ENCODE data around the gene COLEC11.
"Not testable (repeated sequence)": the region's sequence is repeated elsewhere in the genome, so short reads cannot be mapped to it uniquely, and the experiment has no call there.

The COLEC11 gene

DNA sequence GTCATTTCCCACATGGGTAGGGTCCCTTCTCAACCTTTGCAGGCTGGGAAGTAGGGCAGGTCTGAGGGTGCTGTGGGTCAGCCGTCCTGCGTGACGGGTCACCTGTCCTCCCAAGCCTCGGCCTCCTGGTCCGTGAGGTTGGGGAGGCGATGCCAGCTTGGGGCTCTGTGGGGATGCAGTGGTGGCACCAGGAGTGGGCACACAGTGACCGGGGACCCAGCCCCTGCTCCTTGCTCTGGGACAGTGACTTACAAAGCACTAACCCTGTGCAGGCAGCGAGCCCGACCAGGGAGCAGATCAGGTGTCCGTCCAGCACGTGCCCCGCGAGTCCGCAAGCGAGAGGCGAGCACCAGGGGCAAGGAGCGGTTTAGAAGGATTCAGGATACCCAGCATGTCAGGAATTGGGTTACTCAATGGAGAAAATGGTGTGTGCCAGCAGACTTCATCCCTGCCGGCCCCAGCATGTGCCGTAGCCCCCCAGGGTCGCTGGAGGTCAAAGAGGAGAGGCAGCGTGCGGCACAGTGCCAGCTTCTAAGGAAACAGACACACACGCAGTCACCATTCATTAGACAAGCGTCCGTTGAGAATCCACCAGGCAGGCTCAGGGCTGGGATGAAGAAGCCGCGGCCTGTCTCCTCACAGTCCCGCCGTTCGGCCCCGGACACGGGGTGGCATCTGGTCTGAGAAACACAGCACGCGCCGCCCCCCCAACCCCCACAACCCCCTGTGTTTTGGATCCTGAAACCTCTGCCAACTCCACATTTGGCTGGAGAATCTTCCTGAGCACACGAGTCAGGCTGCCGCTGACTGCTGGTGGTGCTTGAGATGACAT is 11.7 kb downstream of the COLEC11 start:
- no peak for DNase-seq

DNA sequence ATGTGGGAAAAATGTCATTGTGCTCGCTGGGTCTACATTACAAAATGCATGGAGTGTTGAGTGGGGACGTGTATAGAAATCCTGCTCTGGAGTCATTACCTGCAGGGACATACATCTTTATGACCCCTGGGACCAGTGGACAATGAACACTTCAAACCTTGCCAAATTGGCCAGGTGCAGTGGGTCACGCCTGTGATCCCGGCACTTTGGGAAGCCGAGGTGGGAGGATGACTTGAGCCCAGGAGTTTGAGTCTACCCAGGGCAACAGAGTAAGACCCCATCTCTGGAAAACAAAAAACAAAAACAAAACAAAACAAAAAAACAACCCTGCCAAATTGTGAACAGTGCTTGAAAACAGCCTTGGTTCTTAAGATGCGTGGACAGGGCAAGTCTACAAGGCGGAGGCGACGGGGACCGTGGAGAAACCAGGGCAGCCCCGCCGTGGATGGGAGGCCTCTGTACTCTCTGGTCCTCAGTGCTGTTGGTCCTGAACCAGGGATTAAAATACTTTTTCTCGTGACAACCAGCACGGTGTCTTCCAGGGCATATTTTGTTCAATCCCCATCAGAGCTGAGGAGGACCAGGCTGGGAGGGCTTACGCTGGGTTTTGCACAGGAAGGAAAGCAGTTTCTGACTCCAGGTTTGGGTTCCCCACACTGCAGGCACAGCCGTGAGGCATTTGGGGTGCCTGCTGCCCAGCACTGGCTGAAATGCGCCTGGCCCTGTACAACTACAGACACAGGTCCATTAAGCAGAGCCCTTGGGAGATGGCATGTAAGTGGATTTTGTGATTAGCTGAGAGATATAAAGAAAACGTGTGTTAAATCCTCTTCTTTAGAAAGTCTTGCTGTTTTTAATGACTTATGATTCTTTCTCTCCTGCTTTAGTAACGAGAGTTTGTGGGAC is 13.7 kb downstream of the COLEC11 start:
- DNase-seq: no peak

DNA sequence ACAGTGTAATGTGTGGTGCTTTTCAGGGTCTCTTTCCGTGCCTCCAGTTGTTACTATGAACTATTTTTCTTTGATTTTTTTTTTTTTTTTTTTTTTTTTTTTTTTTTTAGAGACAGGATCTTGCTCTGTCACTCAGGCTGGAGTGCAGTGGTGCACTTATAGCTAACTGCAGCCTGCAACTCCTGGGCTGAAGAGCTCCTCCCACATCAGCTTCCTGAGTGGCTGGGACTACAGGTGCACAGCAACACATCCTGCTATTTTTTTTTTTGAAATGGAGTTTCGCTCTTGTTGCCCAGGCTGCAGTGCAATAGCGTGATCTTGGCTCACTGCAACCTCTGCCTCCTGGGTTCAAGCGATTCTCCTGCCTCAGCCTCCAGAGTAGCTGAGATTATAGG is 14.4 kb downstream of the COLEC11 start:
- DNase-seq: not testable (repeated sequence)

DNA sequence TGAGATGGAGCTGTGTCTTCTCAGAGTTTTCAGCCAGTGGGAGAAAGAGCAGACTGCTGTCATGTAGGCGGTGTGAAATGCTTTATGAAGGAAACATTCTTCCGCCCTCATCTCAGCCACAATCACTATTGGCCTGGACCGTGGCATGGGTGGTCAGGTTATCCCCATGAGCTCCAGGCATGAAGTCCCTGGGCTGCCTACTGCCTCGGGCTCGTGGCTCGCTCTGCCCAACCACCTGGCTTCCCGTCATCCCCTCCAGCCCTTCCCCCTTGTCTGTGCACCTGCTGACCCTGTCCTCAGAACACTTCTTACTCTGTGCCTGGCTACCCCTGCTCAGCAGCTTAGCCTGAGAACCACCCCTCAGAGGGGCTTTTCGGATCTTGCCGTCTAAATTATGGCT is 15.5 kb downstream of the COLEC11 start:
- DNase-seq: no peak

DNA sequence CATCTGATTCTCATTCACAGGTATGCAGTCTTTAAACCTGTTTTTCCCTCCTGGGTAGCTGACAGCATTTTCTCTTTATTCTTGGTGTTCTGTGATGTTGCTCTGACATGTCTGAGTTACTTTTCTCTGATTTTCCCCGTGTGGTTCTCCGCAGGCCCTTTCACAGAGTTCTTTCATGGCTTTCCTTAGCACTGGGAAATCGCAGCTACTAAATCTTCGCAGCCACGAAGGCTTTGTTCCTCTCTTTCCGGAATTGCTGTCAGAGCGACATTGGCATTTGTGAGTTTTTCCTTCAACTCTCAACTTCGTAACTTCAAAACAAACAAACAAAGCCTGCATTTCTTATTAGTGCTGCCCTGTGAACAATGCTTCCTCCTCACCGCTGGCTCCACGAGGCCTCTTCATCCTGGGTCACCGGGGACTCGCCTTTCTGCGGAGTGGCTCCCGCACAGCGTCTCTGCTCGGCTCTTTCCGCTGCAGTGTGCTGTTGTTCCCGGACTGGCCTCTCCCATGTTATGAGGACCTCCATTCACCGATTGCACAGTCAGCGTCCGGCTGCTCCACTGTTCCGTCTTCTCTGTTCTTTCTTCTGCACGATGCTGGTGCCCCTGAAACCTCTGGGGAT is 16.1 kb downstream of the COLEC11 start:
- DNase-seq: no peak

DNA sequence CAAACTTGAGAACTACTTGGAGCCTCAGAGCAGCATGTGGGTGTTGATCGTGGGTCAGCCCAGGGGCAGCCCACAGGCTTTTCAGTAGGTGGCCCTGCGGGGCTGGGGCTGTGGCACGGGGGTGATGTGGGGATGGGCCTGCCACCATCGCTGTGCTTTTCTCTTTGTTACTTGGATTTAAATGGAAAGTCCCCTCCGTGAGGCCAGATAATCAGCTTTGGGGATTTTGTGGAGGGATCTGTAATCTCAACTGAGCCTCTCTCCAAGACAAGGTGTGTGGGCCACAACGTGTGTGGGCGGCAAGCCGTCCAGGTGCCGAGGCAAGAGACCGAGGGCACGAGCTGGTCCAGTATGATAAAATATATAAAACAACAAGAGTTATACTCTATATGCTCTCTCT is 16.7 kb downstream of the COLEC11 start:
- no peak for DNase-seq

DNA sequence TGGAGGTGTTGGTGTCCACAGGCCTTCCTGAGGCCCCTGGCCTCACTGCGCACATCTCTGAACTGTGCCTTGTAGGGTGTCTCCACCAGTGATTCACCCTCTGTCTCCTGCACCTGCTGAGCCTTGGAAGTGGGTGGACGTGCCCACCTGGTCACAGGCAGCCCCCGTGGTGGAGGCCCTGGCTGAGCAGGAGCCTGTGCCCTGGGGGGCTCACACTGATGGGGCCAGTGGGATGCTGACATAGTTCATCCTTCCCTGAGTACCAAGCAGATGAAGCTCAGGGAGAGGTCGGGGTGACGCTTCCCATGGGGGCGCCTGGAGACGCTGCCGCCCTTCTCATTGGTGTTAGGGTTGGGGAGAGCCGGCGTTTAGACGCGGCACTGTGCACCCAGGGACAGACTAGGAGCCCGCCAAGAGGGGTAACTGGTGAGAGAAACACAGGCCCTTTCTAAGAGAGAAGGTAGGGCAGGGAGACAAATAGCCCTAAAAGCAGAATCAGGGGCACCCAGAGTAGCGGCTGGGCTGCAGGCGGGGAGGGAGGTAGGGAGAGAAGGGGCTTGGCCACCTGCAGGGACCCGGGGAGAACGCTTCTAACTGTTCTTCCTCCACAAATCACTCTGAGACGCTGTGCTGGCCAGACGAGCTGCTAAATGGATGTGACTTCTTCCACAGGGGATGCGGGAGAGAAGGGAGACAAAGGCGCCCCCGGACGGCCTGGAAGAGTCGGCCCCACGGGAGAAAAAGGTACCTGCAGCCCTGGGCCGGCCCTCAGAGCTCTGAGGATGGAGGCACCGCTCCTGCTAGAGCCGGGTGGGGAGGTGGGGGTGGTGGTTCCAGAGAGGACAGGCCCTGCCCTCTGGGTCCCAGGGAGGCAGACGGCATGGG is 18.0 kb downstream of the COLEC11 start:
- DNase-seq: no peak

DNA sequence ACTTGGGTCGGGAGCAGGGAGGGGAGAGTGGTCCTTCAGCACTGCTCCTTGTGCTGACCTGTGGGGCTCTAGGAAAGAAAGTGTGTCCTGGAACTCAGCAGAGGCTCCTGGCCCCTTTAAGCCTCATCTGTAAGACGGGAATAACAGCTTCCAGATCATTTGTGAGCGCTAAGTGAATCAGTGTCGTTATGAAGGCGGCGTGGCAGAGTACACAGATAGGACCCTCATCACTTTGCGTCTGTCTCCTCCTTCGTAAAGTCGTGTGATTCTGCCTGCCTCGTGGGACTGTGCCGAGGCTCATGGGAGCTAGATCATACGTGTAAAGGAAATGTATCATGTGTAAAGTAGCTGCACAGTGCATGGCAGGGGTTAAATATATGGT is 18.6 kb downstream of the COLEC11 start:
- DNase-seq: no peak

DNA sequence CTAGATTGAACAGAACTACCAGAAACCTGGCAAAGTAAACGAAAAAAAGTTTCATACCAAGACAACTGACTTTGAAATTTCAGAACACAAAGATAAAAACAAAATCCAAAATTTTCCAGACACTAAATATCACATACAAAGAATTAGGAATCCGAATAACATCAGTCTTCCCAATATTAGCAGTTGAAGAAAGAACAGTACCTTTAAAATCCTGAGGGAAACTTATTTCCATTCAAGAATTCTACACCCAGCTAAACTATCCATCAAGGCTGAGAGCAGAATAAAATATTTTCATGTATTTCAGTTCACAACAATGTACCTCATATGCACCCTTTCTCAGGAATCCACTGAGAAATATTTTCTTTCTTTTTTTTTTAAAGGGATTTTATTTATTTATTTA is 19.8 kb downstream of the COLEC11 start:
- not testable (repeated sequence) for DNase-seq

DNA sequence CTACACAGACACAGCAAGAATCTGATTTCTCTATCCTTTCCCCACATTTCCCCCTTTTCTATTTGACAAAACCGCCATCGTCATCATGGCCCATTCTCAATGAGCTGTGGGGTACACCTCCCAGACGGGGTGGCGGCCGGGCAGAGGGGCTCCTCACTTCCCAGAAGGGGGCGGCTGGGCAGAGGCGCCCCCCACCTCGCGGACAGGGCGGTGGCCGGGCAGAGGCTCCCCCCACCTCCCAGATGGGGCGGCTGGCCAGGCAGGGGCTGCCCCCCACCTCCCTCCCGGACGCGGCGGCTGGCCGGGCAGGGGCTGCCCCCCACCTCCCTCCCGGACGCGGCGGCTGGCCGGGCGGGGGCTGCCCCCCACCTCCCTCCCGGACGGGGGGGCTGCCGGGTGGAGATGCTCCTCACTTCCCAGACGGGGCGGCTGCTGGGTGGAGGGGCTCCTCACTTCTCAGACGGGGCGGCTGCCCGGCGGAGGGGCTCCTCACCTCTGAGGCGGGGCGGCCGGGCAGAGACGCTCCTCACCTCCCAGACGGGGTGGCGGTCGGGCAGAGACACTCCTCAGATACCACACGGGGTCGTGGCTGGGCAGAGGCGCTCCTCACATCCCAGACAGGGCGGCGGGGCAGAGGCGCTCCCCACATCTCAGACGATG is 20.8 kb downstream of the COLEC11 start:
- not testable (repeated sequence) for DNase-seq

DNA sequence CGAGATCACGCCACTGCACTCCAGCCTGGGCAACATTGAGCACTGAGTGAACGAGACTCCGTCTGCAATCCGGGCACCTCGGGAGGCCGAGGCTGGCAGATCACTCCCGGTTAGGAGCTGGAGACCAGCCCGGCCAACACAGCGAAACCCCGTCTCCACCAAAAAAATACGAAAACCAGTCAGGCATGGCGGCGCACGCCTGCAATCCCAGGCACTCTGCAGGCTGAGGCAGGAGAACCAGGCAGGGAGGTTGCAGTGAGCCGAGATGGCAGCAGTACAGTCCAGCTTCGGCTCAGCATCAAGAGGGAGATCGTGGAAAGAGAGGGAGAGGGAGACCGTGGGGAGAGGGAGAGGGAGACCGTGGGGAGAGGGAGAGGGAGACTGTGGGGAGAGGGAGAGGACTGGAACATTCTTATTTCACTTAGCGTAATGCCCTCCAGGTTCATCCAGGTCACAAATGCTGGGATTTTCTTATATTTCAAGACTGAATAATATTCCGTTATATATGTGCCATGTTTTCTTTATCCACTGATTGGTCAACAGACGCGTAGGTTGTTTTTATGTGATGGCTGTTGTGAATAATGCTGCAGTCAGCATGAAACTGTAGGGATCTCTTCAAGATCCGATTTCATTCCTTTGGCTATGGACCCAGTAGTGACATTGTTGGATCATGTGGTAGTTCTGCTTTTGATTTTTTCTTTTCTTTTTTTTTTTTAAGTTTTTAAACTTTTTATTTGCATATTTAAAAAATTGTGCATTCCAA is 21.7 kb downstream of the COLEC11 start:
- not testable (repeated sequence) for DNase-seq

DNA sequence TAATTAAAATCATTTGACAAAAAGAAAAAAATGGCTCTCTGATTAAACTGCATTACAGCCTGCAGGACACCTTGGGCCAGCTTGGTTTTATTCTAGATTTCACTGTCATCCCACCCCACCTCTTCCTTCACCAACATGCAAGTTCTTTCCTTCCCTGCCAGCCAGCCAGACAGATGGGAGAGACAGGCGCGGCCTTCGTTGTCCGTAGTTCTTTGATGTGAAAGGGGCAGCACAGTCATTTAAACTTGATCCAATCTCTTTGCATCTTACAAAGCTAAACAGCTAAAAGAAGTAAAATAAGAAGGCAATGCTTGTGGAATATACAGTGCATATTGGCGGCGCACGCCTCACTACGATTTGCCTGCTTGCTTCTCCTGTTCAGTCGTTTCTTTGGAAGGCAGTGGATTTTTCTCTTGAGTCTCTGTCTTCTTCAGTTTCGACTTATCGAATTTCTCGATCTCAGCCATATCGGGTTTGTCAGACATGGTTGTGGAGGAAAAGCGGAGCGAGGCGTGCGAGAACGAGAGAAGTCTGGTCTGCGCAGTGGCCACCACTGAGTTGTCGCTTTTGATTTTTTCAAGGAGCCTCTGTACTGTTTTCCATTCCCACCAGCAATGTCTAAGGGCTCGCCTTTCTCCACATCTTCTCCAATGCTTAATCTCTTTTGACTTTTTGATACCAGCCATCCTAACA is 22.4 kb downstream of the COLEC11 start:
- no peak for DNase-seq

DNA sequence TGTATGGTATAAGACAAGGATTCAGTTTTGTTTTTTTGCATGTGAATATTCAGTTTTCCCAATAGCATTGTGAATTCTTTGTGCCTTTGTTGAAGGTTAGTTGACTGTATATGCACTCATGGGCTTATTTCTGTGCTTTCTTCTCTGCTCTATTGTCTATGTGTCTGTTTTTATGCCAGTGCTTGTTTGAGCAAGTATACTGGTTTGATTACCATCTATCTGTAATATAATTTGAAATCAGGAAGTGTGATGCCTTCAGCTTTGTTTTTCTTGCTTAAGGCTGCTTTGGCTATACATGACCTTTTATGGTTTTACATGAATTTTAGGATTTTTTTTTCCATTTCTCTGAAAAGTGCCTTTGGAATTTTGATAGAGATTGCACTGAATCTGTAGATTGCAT is 23.5 kb downstream of the COLEC11 start:
- DNase-seq: no peak

DNA sequence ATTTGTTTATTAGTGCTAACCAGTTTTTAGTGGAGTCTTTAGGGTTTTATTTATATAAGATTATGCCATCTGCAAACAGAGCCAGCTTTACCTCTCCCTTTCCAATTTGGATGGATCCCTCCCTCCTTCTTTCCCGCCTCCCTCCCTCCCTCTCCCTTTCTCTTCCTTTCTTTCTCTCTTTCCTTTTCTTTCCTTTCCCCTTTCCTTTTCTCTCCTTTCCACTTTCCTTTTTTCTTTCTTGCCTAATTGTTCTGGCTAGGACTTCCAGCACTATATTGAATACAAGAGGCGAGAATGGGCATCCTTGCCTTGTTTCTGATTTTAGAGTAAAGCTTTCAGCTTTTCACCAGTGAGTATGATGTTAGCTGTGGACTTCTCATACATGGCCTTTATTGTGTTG is 24.1 kb downstream of the COLEC11 start:
- DNase-seq: no peak

DNA sequence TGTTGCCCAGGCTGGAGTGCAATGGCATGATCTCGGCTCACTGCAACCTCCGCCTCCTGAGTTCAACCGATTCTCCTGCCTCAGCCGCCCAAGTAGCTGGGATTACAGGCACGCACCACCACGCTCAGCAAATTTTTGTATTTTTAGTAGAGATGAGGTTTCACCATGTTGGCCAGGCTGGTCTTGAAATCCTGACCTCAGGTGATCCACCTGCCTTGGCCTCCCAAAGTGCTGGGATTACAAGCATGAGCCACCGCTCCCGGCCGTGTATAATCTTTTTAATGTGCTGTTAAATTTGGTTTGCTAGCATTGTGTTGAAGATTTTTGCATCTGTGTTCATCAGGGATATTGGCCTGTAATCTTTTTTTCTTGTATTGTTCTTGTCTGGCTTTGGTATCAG is 24.7 kb downstream of the COLEC11 start:
- not testable (repeated sequence) for DNase-seq

DNA sequence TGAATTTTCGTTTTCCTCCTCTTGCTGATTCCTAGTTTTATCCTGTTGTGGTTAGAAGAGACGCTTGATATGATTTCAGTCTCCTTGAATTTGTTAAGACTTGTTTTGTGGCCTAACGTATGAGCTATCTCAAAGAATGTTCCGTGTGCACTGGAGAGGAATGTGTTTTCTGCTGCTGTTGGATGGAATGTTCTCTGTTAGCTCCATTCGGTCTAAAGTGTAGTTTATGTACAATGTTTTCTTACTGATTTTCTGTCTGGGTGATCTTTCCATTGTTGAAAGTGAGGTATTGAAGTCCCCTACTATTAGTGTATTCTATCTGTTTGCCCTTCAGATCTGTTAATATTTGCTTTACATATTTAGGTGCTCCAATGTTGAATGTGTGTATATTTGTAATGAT is 25.9 kb downstream of the COLEC11 start:
- no peak for DNase-seq

DNA sequence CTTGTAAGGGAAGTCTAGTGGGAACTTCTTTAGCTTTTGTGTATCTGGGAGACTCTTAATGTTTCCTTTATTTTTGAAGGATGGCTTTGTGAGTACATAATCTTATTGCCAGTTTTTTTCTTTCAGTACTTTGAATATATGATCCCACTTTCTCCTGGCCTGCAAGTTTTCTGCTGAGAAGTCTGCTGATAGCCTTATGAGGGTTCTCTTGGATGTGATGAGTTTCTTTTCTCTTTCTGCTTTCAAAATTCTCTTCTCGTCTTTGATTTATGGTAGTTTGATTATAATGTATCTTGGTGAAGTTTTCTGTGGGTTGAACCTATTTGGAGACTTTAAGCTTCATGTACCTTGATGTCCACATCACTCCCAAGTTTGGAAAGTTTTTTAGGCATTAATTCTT is 28.1 kb downstream of the COLEC11 start:
- no peak for DNase-seq

DNA sequence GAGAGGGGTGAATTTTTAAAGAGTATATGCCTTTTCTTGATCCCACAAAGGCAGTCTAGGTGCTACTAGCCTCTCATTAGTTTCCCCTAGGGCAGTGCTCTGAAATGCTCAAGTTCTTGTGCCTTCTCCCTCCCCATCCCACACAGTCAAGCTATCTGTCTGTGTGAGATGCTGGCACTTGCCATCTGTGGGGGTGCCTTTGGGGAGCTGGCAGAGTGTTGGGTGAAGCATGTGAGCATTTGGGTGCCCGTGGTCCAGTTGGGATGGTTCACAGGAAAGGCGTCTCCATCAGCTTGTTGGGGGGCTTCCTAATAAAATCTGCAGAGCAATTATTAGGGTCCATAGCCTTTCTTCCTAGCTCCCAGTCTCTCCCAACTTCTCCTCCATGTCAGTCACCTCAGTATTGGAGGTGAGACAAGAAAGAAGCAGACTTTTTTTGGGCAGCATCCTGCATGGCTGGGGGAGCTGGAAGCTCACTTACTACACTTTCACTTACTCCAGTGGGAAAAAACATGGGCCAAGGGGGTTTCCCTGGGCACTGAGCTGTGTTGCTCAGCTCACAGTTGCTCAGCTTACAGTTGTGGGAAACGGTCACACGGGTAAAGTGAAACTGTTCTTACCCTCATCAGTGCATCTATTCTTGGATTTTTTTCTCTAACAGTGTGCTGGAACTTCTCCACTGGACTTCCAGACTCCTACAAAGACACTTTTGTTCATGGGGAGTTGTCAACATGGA is 29.3 kb downstream of the COLEC11 start:
- DNase-seq: no peak

DNA sequence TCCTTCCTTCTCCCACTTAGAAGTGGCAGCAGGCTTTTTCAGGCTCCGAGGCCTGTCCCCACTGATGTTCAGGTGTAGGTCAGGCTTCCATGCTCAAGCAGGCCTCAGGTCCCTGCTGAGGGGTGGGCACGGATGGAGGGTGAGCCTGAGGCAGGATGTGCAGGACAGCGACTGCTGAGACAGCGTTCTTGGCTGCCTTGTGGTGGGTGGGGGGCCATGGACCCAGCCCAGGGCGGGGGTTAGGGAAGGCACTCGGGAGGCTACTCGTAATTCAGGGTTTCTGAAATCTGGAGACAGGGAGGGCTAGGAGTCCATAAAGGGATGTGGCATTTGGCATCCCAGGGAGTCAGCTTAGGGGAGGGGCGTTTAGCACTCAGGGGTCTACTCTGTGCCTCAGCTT is 30.3 kb downstream of the COLEC11 start:
- DNase-seq: no peak
